K562 (cell line): Measurements from ENCODE around the gene ZNF296. TPM values are rescaled to one million over a fixed set of nuclear protein-coding genes. Genes with fewer than 3 reads are reported as not detected.

Source experiments
- MLX ChIP-seq, 2 experiments: fragments of 450-650 bp in 1 of 2; sonication (generic) in 1 of 2; formaldehyde crosslinking; conservative IDR thresholded peaks; 2 replicates each; pipeline versions ENCODE4 v1.4.0 to v1.8.1; 2020 to 2022; ENCODE audit warnings: mild to moderate bottlenecking in 1 of 2, missing genetic modification reagents in 1 of 2
- MXI1 ChIP-seq: IDR thresholded peaks from 2 replicates; pipeline ENCODE4 v1.6.1; 2011; ENCODE audit warnings: low read depth, mild to moderate bottlenecking, improper control_type of control experiment, low read length
- POU5F1 ChIP-seq: fragments of 150-350 bp; IDR thresholded peaks from 2 replicates; pipeline ENCODE4 v1.6.1; 2014; ENCODE audit warnings: borderline replicate concordance, low read length, low read depth, mild to moderate bottlenecking; ENCODE audit not compliant: partially characterized antibody
- SP1 ChIP-seq: sonication (generic); formaldehyde crosslinking; IDR thresholded peaks from 2 replicates; pipeline ENCODE4 v1.8.1; 2022; ENCODE audit warnings: mild to moderate bottlenecking, missing genetic modification reagents
- TAF15 ChIP-seq: fragments of 200-400 bp; formaldehyde crosslinking; IDR thresholded peaks from 2 replicates; pipeline ENCODE4 v1.6.1; 2017; ENCODE audit warnings: mild to moderate bottlenecking, low read depth, low read length, moderate library complexity
- ZFP30 ChIP-seq: fragments of 250-450 bp; sonication (Bioruptor Pico); IDR thresholded peaks from 2 replicates; pipeline ENCODE4 v1.8.0; 2022; ENCODE audit warnings: moderate library complexity, mild to moderate bottlenecking, inconsistent platforms, borderline replicate concordance
- ZNF512 ChIP-seq: IDR thresholded peaks from 2 replicates; pipeline ENCODE4 v1.6.1; 2016; ENCODE audit warnings: missing genetic modification characterization, missing compliant biosample characterization
- ZNF655 ChIP-seq: fragments of 250-450 bp; sonication (Bioruptor Pico); IDR thresholded peaks from 2 replicates; pipeline ENCODE4 v1.5.0; 2021
- ZNF75A ChIP-seq: fragments of 450-650 bp; formaldehyde crosslinking; IDR thresholded peaks from 2 replicates; pipeline ENCODE4 v1.4.0; 2020; ENCODE audit warnings: mild to moderate bottlenecking
- polyA plus RNA-seq, 8 experiments: library from polyadenylated mRNA; depleted of rRNA in 4 of 8; stranded (reverse) in 5 of 8; unstranded in 3 of 8; fragments of >200 nt; fragmentation: Nextera tagmentation in 2 of 8; fragmentation: Illumina TruSeq in 1 of 8; extraction: Ambion mirVana in 2 of 8; extraction: Trizol in 1 of 8; gene quantifications; 2 replicates each; pipeline versions ENCODE4 v1.2.1 to v1.2.3, GENCODE V29; 2011 to 2014; ENCODE audit warnings: inconsistent platforms in 1 of 8, missing spikeins in 1 of 8
- total RNA-seq, 7 experiments: library from RNA; depleted of rRNA in 6 of 7; stranded (reverse); fragments of >200 nt in 6 of 7; fragmentation: Illumina TruSeq in 2 of 7; extraction: Trizol in 2 of 7; gene quantifications; 2 replicates each; pipeline versions ENCODE4 v1.2.1 to v1.2.3, GENCODE V29; 2011 to 2021; ENCODE audit warnings: low replicate concordance in 1 of 7

The ZNF296 gene
- total and polyA plus RNA-seq, 9 of the 15 experiments (the other 6 are each of a cell fraction or from before 2014, with no cell fraction given): 0.03 to 8.8 (median 0.47) TPM; not detected in 1

- TF ChIP-seq MXI1 (0 out of 2 replicates have a peak, but pooled peaks have one; percentile 32), ZFP30 (CRISPR knock-in tag) (no peak), ZNF512 (tag) (no peak), POU5F1 (no peak), MLX (CRISPR knock-in tag; conservative IDR thresholded peaks at IDR 0.05) (no peak), TAF15 (no peak), ZNF655 (no peak), SP1 (CRISPR knock-in tag) (peak; percentile 62), ZNF75A (CRISPR knock-in tag) (no peak)
- TF ChIP-seq, all 486 proteins: peak for 50
These were observed 15.0 kb upstream of the ZNF296 start (continued) for GRCh38 chr19:45091031-45091923.
